HUDEP-2 (cell line): ENCODE results near the gene OTUD6A.

Experiments
- DNase-seq, 76 experiments: peaks; one replicate each; lab custom pipeline; 2025; ENCODE audit not compliant: unreplicated experiment in 76 of 76; lab: John Stamatoyannopoulos, UW

The OTUD6A gene

GRCh38 chrX:70062076-70062475 is at the start of gene OTUD6A:
Gene OTUD6A (plus strand): TSS chrX:70062457. CDS start chrX:70062525, 68 bp downstream.
- no peak for DNase-seq

GRCh38 chrX:70012756-70013155 is 49.5 kb upstream of the OTUD6A start:
- DNase-seq, result no peak

- DNase-seq, result no peak
These were observed 48.5 kb upstream of the OTUD6A start for GRCh38 chrX:70013466-70014381.

GRCh38 chrX:70016513-70016912 is 45.7 kb upstream of the OTUD6A start:
- no peak for DNase-seq

- DNase-seq, result no peak
These were observed 39.6 kb upstream of the OTUD6A start for GRCh38 chrX:70022616-70023015.

GRCh38 chrX:70025464-70025863 is 36.8 kb upstream of the OTUD6A start:
- DNase-seq, result no peak

GRCh38 chrX:70026112-70026850 is 36.0 kb upstream of the OTUD6A start:
- DNase-seq, result no peak

- no peak for DNase-seq
These were observed 35.4 kb upstream of the OTUD6A start for GRCh38 chrX:70026851-70027200.

GRCh38 chrX:70029863-70030262 is 32.4 kb upstream of the OTUD6A start:
- DNase-seq, result peak in 3 of 76 experiments; percentile 0 to 1 (median 1)

- peak in 30 of 76 experiments; percentile 0 to 55 (median 14) for DNase-seq
These were observed 31.9 kb upstream of the OTUD6A start for GRCh38 chrX:70030301-70030767.

- DNase-seq, result no peak
These were observed 29.5 kb upstream of the OTUD6A start for GRCh38 chrX:70032792-70033191.

- DNase-seq, result peak in 17 of 76 experiments; percentile 0 to 20 (median 2)
These were observed 28.8 kb upstream of the OTUD6A start for GRCh38 chrX:70033348-70034051.

- DNase-seq, result no peak
These were observed 27.6 kb upstream of the OTUD6A start for GRCh38 chrX:70034646-70035045.

- no peak for DNase-seq
These were observed 23.7 kb upstream of the OTUD6A start for GRCh38 chrX:70038515-70038914.

GRCh38 chrX:70038951-70039350 is 23.3 kb upstream of the OTUD6A start:
- DNase-seq, result no peak

GRCh38 chrX:70039758-70040157 is 22.5 kb upstream of the OTUD6A start:
- DNase-seq, result no peak

- DNase-seq, result no peak
These were observed 20.3 kb upstream of the OTUD6A start for GRCh38 chrX:70041993-70042392.

GRCh38 chrX:70042399-70043371 is 19.6 kb upstream of the OTUD6A start:
- DNase-seq, result peak in 1 of 76 experiments; percentile 0

- no peak for DNase-seq
These were observed 18.6 kb upstream of the OTUD6A start for GRCh38 chrX:70043685-70044084.
